IMR-90 (cell line): ENCODE results near the gene MAGOH. TPM values are rescaled to one million over a fixed set of nuclear protein-coding genes. Genes with fewer than 3 reads are reported as not detected.

Experiments
- ATAC-seq: fragments of 200-7000 bp; cut with Tn5 transposase; 2 replicates; pipeline ENCODE4 v1.9.1; 2020; ENCODE audit warnings: low read depth, mild to moderate bottlenecking, moderate library complexity
- BruUV-seq: library from RNA; stranded (reverse); fragments of 400-500 nt; replicated peaks from 2 replicates; lab custom pipeline; 2021; lab: Mats Ljungman, UMichigan
- CTCF ChIA-PET: fragments of 300-600 bp; formaldehyde crosslinking; extraction: SDS; loops from one replicate; lab custom pipeline; 2021; ENCODE audit warnings: antibody characterized with exemption; lab: Yijun Ruan, JAX
- POLR2A ChIA-PET: fragments of 300-600 bp; sonication (Branson Sonifier 250); formaldehyde crosslinking; loops from one replicate; lab custom pipeline; 2022; ENCODE audit warnings: antibody characterized with exemption; ENCODE audit not compliant: unreplicated experiment; lab: Charles Lee
- DNase-seq: peaks from one replicate; pipeline ENCODE4 v3.0.0; 2013
- H2AFZ ChIP-seq: replicated peaks from 2 replicates; pipeline ENCODE3; 2013; ENCODE audit warnings: low read length, mild to moderate bottlenecking; ENCODE audit not compliant: poor library complexity
- H2AK5ac ChIP-seq: 2 replicates; pipeline ENCODE4 v1.6.1; 2013; ENCODE audit warnings: low read depth, low read length, inconsistent platforms
- H2AK9ac ChIP-seq: replicated peaks from 2 replicates; pipeline ENCODE3; 2013; ENCODE audit warnings: mild to moderate bottlenecking, low read depth, low read length, moderate library complexity; ENCODE audit not compliant: poor library complexity
- H2BK120ac ChIP-seq: 2 replicates; pipeline ENCODE4 v1.6.1; 2013; ENCODE audit warnings: low read depth, low read length, inconsistent platforms
- H2BK15ac ChIP-seq: 3 replicates; pipeline ENCODE4 v1.6.1; 2013; ENCODE audit warnings: low read depth, low read length, inconsistent platforms
- H2BK20ac ChIP-seq: 2 replicates; pipeline ENCODE4 v1.6.1; 2013; ENCODE audit warnings: low read depth, mild to moderate bottlenecking, inconsistent platforms, low read length, moderate library complexity
- H2BK5ac ChIP-seq: 2 replicates; pipeline ENCODE4 v1.6.1; 2013; ENCODE audit warnings: mild to moderate bottlenecking, low read depth, low read length, inconsistent platforms; ENCODE audit not compliant: poor library complexity, severe bottlenecking
- H3K14ac ChIP-seq: replicated peaks from 2 replicates; pipeline ENCODE4 v1.6.1; 2013; ENCODE audit warnings: low read depth, low read length, inconsistent platforms
- H3K18ac ChIP-seq: 2 replicates; pipeline ENCODE4 v1.6.1; 2013; ENCODE audit warnings: low read depth, low read length, control low read depth
- H3K23ac ChIP-seq: 2 replicates; pipeline ENCODE4 v1.6.1; 2013; ENCODE audit warnings: low read depth, low read length, inconsistent platforms
- H3K27ac ChIP-seq: 2 replicates; pipeline ENCODE4 v1.5.1; 2013; ENCODE audit warnings: mild to moderate bottlenecking, control low read depth, low read length; ENCODE audit not compliant: insufficient read depth
- H3K27me3 ChIP-seq: 2 replicates; pipeline ENCODE4 v1.6.1; 2013; ENCODE audit warnings: low read length; ENCODE audit not compliant: control insufficient read depth, insufficient read depth
- H3K36me3 ChIP-seq: 2 replicates; pipeline ENCODE4 v1.6.1; 2013; ENCODE audit warnings: low read length, mixed read lengths; ENCODE audit not compliant: control insufficient read depth, insufficient read depth
- H3K4ac ChIP-seq: 2 replicates; pipeline ENCODE4 v1.6.1; 2013; ENCODE audit warnings: low read depth, low read length, inconsistent platforms
- H3K4me1 ChIP-seq: 2 replicates; pipeline ENCODE4 v1.6.1; 2013; ENCODE audit warnings: low read length, mixed read lengths; ENCODE audit not compliant: control insufficient read depth, insufficient read depth
- H3K4me2 ChIP-seq: 2 replicates; pipeline ENCODE4 v1.6.1; 2013; ENCODE audit warnings: low read depth, mild to moderate bottlenecking, control low read depth, low read length, moderate library complexity
- H3K4me3 ChIP-seq: 2 replicates; pipeline ENCODE4 v1.5.1; 2013; ENCODE audit warnings: low read depth, mild to moderate bottlenecking, control low read depth, low read length, moderate library complexity; ENCODE audit not compliant: insufficient read depth
- H3K56ac ChIP-seq: 2 replicates; pipeline ENCODE4 v1.6.1; 2013; ENCODE audit warnings: low read length, inconsistent platforms; ENCODE audit not compliant: insufficient read depth; ENCODE audit errors: extremely low read depth
- H3K79me1 ChIP-seq, 2 experiments: 2 replicates each; pipeline ENCODE4 v1.6.1; 2013; ENCODE audit warnings: low read length in 2 of 2, inconsistent platforms in 1 of 2, low read depth in 1 of 2
- H3K9ac ChIP-seq: 2 replicates; pipeline ENCODE4 v1.6.1; 2013; ENCODE audit warnings: low read depth, low read length, control low read depth
- H3K9me1 ChIP-seq: 2 replicates; pipeline ENCODE4 v1.6.1; 2013; ENCODE audit warnings: low read length, inconsistent platforms; ENCODE audit not compliant: insufficient read depth
- H3K9me3 ChIP-seq: 2 replicates; pipeline ENCODE4 v1.6.1; 2013; ENCODE audit warnings: low read length; ENCODE audit not compliant: control insufficient read depth, insufficient read depth
- H4K20me1 ChIP-seq: 2 replicates; pipeline ENCODE4 v1.6.1; 2013; ENCODE audit warnings: low read length, inconsistent platforms; ENCODE audit not compliant: insufficient read depth
- H4K5ac ChIP-seq: 2 replicates; pipeline ENCODE4 v1.6.1; 2013; ENCODE audit warnings: mild to moderate bottlenecking, low read depth, low read length, control low read depth
- H4K8ac ChIP-seq, 2 experiments: 2 replicates each; pipeline ENCODE4 v1.6.1; 2013; ENCODE audit warnings: low read depth in 2 of 2, low read length in 2 of 2, control low read depth in 1 of 2, inconsistent platforms in 1 of 2
- H4K91ac ChIP-seq: 2 replicates; pipeline ENCODE4 v1.6.1; 2013; ENCODE audit warnings: low read depth, low read length, inconsistent platforms; ENCODE audit not compliant: insufficient read depth
- BHLHE40 ChIP-seq: fragments of 150-350 bp; IDR thresholded peaks from 2 replicates; pipeline ENCODE4 v1.6.1; 2016; ENCODE audit warnings: mild to moderate bottlenecking, low read depth, low read length
- CEBPB ChIP-seq: IDR thresholded peaks from 2 replicates; pipeline ENCODE4 v1.6.1; 2012; ENCODE audit warnings: low read depth, low read length, improper control_type of control experiment
- CHD1 ChIP-seq: IDR thresholded peaks from 2 replicates; pipeline ENCODE4 v1.6.1; 2012; ENCODE audit warnings: low read depth, low read length, improper control_type of control experiment
- FOS ChIP-seq: fragments of 150-350 bp; IDR thresholded peaks from 2 replicates; pipeline ENCODE4 v1.6.1; 2016; ENCODE audit warnings: low read depth, low read length
- MAFK ChIP-seq: IDR thresholded peaks from 2 replicates; pipeline ENCODE4 v1.6.1; 2012; ENCODE audit warnings: low read depth, low read length, improper control_type of control experiment
- MAZ ChIP-seq: IDR thresholded peaks from 2 replicates; pipeline ENCODE4 v1.6.1; 2012; ENCODE audit warnings: low read depth, mild to moderate bottlenecking, low read length, improper control_type of control experiment, moderate library complexity, borderline replicate concordance
- MXI1 ChIP-seq: IDR thresholded peaks from 2 replicates; pipeline ENCODE4 v1.6.1; 2012; ENCODE audit warnings: low read depth, mild to moderate bottlenecking, low read length, moderate library complexity, borderline replicate concordance
- NFE2L2 ChIP-seq: fragments of 150-350 bp; IDR thresholded peaks from 2 replicates; pipeline ENCODE4 v1.6.1; 2016; ENCODE audit warnings: low read depth, mild to moderate bottlenecking, low read length
- POLR2A ChIP-seq: IDR thresholded peaks from 2 replicates; pipeline ENCODE4 v1.6.1; 2012; ENCODE audit warnings: mild to moderate bottlenecking, low read depth, low read length
- RAD21 ChIP-seq: IDR thresholded peaks from 2 replicates; pipeline ENCODE4 v1.6.1; 2012; ENCODE audit warnings: low read length, improper control_type of control experiment
- RCOR1 ChIP-seq: IDR thresholded peaks from 2 replicates; pipeline ENCODE4 v1.6.1; 2012; ENCODE audit warnings: mild to moderate bottlenecking, low read length, improper control_type of control experiment; ENCODE audit not compliant: insufficient replicate concordance
- RFX5 ChIP-seq: IDR thresholded peaks from 2 replicates; pipeline ENCODE4 v1.8.0; 2012; ENCODE audit warnings: low read depth, mild to moderate bottlenecking, low read length, moderate library complexity
- SMC3 ChIP-seq: fragments of 150-350 bp; IDR thresholded peaks from 2 replicates; pipeline ENCODE4 v1.6.1; 2016; ENCODE audit warnings: low read depth, mild to moderate bottlenecking, antibody characterized with exemption, low read length, moderate library complexity
- WGBS, 2 experiments: methylation state at CpG; one replicate each; pipeline versions ENCODE4 v1.1.5 to v1.1.7; 2013; ENCODE audit warnings: missing lambda C conversion rate in 2 of 2; ENCODE audit not compliant: insufficient read length in 1 of 2; ENCODE audit errors: extremely low coverage in 2 of 2; 5-methylcytosine and 5-hydroxymethylcytosine counted together
- dilution Hi-C: fragments of 300-500 bp; cut with HindIII; formaldehyde crosslinking; loops from one replicate; pipeline ENCODE4 v1.14.3; 2018; ENCODE audit warnings: low sequenced_read_pairs; ENCODE audit not compliant: unreplicated experiment
- in situ Hi-C: fragments of 300-500 bp; cut with MboI; formaldehyde crosslinking; loops from 3 replicates; pipeline ENCODE4 v1.14.3; 2019; ENCODE audit warnings: low sequenced_read_pairs, inconsistent platforms, mixed read lengths
- intact Hi-C: fragments of 100-400 bp; cut with micrococcal nuclease; formaldehyde crosslinking; loops from 2 replicates; pipeline ENCODE4 v1.10.0; 2022
- polyA plus RNA-seq, 3 experiments: library from polyadenylated mRNA; depleted of rRNA; stranded (reverse); fragments of >200 nt; gene quantifications; 2 replicates each; pipeline ENCODE4 v1.2.3, GENCODE V29; 2012; ENCODE audit warnings: low replicate concordance in 1 of 3
- total RNA-seq: library from RNA; depleted of rRNA; stranded (reverse); fragments of >200 nt; gene quantifications from 2 replicates; pipeline ENCODE4 v1.2.3, GENCODE V29; 2012
- TF ChIP-seq, protein P1 (sequence below): conservative IDR thresholded peaks from 2 replicates; pipeline ENCODE4 v1.5.1; 2012; ENCODE audit warnings: mild to moderate bottlenecking, low read depth, low read length, improper control_type of control experiment
- TF ChIP-seq, protein P2 (sequence below): fragments of 150-350 bp; IDR thresholded peaks from 2 replicates; pipeline ENCODE4 v1.6.1; 2017; ENCODE audit warnings: mild to moderate bottlenecking, antibody characterized with exemption, low read length, low read depth
- TF ChIP-seq, protein P3 (sequence below): fragments of 150-350 bp; IDR thresholded peaks from 2 replicates; pipeline ENCODE4 v1.6.1; 2016; ENCODE audit warnings: low read depth, mild to moderate bottlenecking, low read length, moderate library complexity, borderline replicate concordance

MAGOH gene
- total and polyA plus RNA-seq, 2 of the 4 experiments (the other 2 are of a cell fraction): 3.8 to 26.3 TPM

GRCh38 chr1:53220962-53221286 is 17.4 kb downstream of the MAGOH start:
- Histone ChIP-seq H3K14ac (peak overlapping the region; percentile 99), H4K91ac (peak overlapping the region; percentile 89), H3K4me3 (peak overlapping the region; percentile 98), H2AK5ac (peak overlapping the region; percentile 98), H2BK5ac (peak overlapping the region; percentile 95), H3K9ac (peak overlapping the region; percentile 97), H3K9me1 (peaks cover 21% of the 10 kb centered on the region), H3K27ac (peak overlapping the region; percentile 93), H2AK9ac (peak overlapping the region; percentile 98), H2BK120ac (no peak overlapping the region), H2BK15ac (0 out of 3 replicates have a peak overlapping the region, but pooled peaks have one; percentile 8), H2BK20ac (0 out of 2 replicates have a peak overlapping the region, but pooled peaks have one; percentile 8), H3K4me1 (peaks cover 8% of the 10 kb centered on the region), H3K36me3 (peaks cover 16% of the 10 kb centered on the region), H4K8ac (peak overlapping the region; percentile 97 to 99), H2AFZ (peak overlapping the region; percentile 99), H3K23ac (peak overlapping the region; percentile 91), H3K4me2 (peak overlapping the region; percentile 99), H3K4ac (peak overlapping the region; percentile 98), H3K9me3 (no peaks in the 10 kb centered on the region), H3K56ac (peak overlapping the region; percentile 64), H3K27me3 (no peaks in the 10 kb centered on the region), H3K18ac (peak overlapping the region; percentile 82; the same call in 1 of the 2 replicates), H3K79me1 (peaks cover 19 to 36% of the 10 kb centered on the region in 2 experiments), H4K20me1 (no peaks in the 10 kb centered on the region), H4K5ac (peak overlapping the region; percentile 100)
- intact Hi-C loops (no loop called here), in situ Hi-C loops (no loop called here), dilution Hi-C loops (no loop called here)
- ATAC-seq (no peak), DNase-seq (no peak)
- CTCF ChIA-PET: no interaction called here
- 50% methylated on average over 1 of the region's 3 CpGs; no CpG with 5 or more reads in 1 of the 2 experiments for WGBS, 2 experiments
- no TSS peak for BruUV-seq
- POLR2A ChIA-PET: no interaction called here
- no peak for TF ChIP-seq FOS
- TF ChIP-seq POLR2A: no peak
- TF ChIP-seq, protein P1, sequence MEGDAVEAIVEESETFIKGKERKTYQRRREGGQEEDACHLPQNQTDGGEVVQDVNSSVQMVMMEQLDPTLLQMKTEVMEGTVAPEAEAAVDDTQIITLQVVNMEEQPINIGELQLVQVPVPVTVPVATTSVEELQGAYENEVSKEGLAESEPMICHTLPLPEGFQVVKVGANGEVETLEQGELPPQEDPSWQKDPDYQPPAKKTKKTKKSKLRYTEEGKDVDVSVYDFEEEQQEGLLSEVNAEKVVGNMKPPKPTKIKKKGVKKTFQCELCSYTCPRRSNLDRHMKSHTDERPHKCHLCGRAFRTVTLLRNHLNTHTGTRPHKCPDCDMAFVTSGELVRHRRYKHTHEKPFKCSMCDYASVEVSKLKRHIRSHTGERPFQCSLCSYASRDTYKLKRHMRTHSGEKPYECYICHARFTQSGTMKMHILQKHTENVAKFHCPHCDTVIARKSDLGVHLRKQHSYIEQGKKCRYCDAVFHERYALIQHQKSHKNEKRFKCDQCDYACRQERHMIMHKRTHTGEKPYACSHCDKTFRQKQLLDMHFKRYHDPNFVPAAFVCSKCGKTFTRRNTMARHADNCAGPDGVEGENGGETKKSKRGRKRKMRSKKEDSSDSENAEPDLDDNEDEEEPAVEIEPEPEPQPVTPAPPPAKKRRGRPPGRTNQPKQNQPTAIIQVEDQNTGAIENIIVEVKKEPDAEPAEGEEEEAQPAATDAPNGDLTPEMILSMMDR: no peak
- TF ChIP-seq CHD1: no peak
- TF ChIP-seq RAD21: no peak
- TF ChIP-seq, protein P2, sequence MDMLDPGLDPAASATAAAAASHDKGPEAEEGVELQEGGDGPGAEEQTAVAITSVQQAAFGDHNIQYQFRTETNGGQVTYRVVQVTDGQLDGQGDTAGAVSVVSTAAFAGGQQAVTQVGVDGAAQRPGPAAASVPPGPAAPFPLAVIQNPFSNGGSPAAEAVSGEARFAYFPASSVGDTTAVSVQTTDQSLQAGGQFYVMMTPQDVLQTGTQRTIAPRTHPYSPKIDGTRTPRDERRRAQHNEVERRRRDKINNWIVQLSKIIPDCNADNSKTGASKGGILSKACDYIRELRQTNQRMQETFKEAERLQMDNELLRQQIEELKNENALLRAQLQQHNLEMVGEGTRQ: no peak
- TF ChIP-seq CEBPB: no peak
- no peak for TF ChIP-seq SMC3
- no peak for TF ChIP-seq RFX5
- TF ChIP-seq, protein P3, sequence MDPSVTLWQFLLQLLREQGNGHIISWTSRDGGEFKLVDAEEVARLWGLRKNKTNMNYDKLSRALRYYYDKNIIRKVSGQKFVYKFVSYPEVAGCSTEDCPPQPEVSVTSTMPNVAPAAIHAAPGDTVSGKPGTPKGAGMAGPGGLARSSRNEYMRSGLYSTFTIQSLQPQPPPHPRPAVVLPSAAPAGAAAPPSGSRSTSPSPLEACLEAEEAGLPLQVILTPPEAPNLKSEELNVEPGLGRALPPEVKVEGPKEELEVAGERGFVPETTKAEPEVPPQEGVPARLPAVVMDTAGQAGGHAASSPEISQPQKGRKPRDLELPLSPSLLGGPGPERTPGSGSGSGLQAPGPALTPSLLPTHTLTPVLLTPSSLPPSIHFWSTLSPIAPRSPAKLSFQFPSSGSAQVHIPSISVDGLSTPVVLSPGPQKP: no peak
- no peak for TF ChIP-seq BHLHE40
- TF ChIP-seq MAZ: no peak
- no peak for TF ChIP-seq NFE2L2
- TF ChIP-seq RCOR1: no peak
- TF ChIP-seq MAFK: no peak
- no peak for TF ChIP-seq MXI1
